Keratinocyte (primary cell): Measurements from ENCODE around the gene HMCES. TPM values are rescaled to one million over a fixed set of nuclear protein-coding genes. Genes with fewer than 3 reads are reported as not detected.
"Not testable (repeated sequence)": the region's sequence is repeated elsewhere in the genome, so short reads cannot be mapped to it uniquely, and the experiment has no call there.

Experiments used
- DNase-seq: peaks from one replicate; pipeline ENCODE4 v3.0.0-alpha.2; 2011; ENCODE audit warnings: low read depth, missing footprints, low spot score
- FAIRE-seq: peaks from 2 replicates; lab custom pipeline; 2011; peaks lifted over from hg19 to GRCh38; lab: Jason Lieb, UNC
- H2AFZ ChIP-seq: 2 replicates; pipeline ENCODE4 v1.6.0; 2012; ENCODE audit warnings: low read length, control low read depth, inconsistent platforms; ENCODE audit not compliant: control insufficient read depth
- H3K27ac ChIP-seq: 2 replicates; pipeline ENCODE4 v1.5.1; 2011; ENCODE audit warnings: low read length; ENCODE audit not compliant: control insufficient read depth, insufficient read depth
- H3K27me3 ChIP-seq: 3 replicates; pipeline ENCODE4 v1.6.0; 2011; ENCODE audit warnings: low read length; ENCODE audit not compliant: control insufficient read depth, insufficient read depth; ENCODE audit errors: extremely low read depth
- H3K36me3 ChIP-seq, 2 experiments: 2 replicates in 1 of 2; 3 replicates in 1 of 2; pipeline ENCODE4 v1.5.1; 2011; ENCODE audit warnings: low read length in 2 of 2, mild to moderate bottlenecking in 1 of 2; ENCODE audit not compliant: control insufficient read depth in 2 of 2, insufficient read depth in 2 of 2; ENCODE audit errors: extremely low read depth in 1 of 2
- H3K4me1 ChIP-seq: 3 replicates; pipeline ENCODE4 v1.5.1; 2011; ENCODE audit warnings: low read length; ENCODE audit not compliant: control insufficient read depth, insufficient read depth; ENCODE audit errors: extremely low read depth
- H3K4me2 ChIP-seq: 3 replicates; pipeline ENCODE4 v1.6.0; 2011; ENCODE audit warnings: low read depth, low read length; ENCODE audit not compliant: control insufficient read depth, insufficient read depth; ENCODE audit errors: extremely low read depth
- H3K4me3 ChIP-seq, 3 experiments: fragments of 200-600 bp in 1 of 3; sonication (generic) in 1 of 3; 2 replicates in 2 of 3; 3 replicates in 1 of 3; pipeline ENCODE4 v1.5.1; 2011 to 2016; ENCODE audit warnings: low read length in 3 of 3, mild to moderate bottlenecking in 3 of 3, control low read depth in 2 of 3, inconsistent platforms in 1 of 3, low read depth in 1 of 3, mixed read lengths in 1 of 3, mixed run types in 1 of 3, moderate library complexity in 1 of 3; ENCODE audit not compliant: control insufficient read depth in 2 of 3, insufficient read depth in 2 of 3; ENCODE audit errors: extremely low read depth in 1 of 3
- H3K79me2 ChIP-seq: 2 replicates; pipeline ENCODE4 v1.6.0; 2012; ENCODE audit warnings: low read length; ENCODE audit not compliant: control insufficient read depth, insufficient read depth
- H3K9ac ChIP-seq: 3 replicates; pipeline ENCODE4 v1.6.0; 2011; ENCODE audit warnings: low read length; ENCODE audit not compliant: control insufficient read depth, insufficient read depth; ENCODE audit errors: extremely low read depth
- H3K9me1 ChIP-seq: 3 replicates; pipeline ENCODE4 v1.6.0; 2011; ENCODE audit warnings: low read length; ENCODE audit not compliant: control insufficient read depth, insufficient read depth; ENCODE audit errors: extremely low read depth
- H3K9me3 ChIP-seq: 2 replicates; pipeline ENCODE4 v1.5.1; 2012; ENCODE audit warnings: low read depth, low read length; ENCODE audit not compliant: control insufficient read depth
- H4K20me1 ChIP-seq: 3 replicates; pipeline ENCODE4 v1.6.0; 2011; ENCODE audit warnings: low read length; ENCODE audit not compliant: control insufficient read depth, insufficient read depth; ENCODE audit errors: extremely low read depth
- EZH2 ChIP-seq: IDR thresholded peaks from one replicate; pipeline ENCODE4 v1.6.1; 2012; ENCODE audit warnings: inconsistent platforms, mild to moderate bottlenecking, low read length, moderate library complexity
- dilution Hi-C: fragments of 300-500 bp; cut with MboI; formaldehyde crosslinking; loops from one replicate; pipeline ENCODE4 v1.7.0; 2020; ENCODE audit warnings: low sequenced_read_pairs; ENCODE audit not compliant: extremely low pct_ligation_motif_present
- polyA plus RNA-seq, 5 experiments: library from polyadenylated mRNA; depleted of rRNA in 3 of 5; stranded (reverse) in 3 of 5; stranded (forward) in 1 of 5; unstranded in 1 of 5; fragments of >200 nt; gene quantifications; 1 replicate in 1 of 5; 2 replicates in 3 of 5; 3 replicates in 1 of 5; pipeline versions ENCODE4 v1.2.1 to v1.2.3, GENCODE V29; 2011 to 2012; ENCODE audit warnings: missing spikeins in 2 of 5, low read depth in 1 of 5, low replicate concordance in 1 of 5
- TF ChIP-seq, protein P1 (sequence below), 3 experiments: IDR thresholded peaks in 1 of 3; conservative IDR thresholded peaks in 1 of 3; optimal IDR thresholded peaks in 1 of 3; 2 replicates in 2 of 3; 3 replicates in 1 of 3; pipeline versions ENCODE3 to v1.5.1; 2011; ENCODE audit warnings: low read length in 3 of 3, mild to moderate bottlenecking in 3 of 3, moderate library complexity in 2 of 3, control low read depth in 1 of 3, inconsistent platforms in 1 of 3; ENCODE audit not compliant: insufficient read depth in 2 of 3; ENCODE audit errors: extremely low read depth in 1 of 3

HMCES gene
- polyA plus RNA-seq, 1 donor (not counting 4 experiments of a cell fraction or from before 2014, with no cell fraction given) = 54.6 TPM

DNA sequence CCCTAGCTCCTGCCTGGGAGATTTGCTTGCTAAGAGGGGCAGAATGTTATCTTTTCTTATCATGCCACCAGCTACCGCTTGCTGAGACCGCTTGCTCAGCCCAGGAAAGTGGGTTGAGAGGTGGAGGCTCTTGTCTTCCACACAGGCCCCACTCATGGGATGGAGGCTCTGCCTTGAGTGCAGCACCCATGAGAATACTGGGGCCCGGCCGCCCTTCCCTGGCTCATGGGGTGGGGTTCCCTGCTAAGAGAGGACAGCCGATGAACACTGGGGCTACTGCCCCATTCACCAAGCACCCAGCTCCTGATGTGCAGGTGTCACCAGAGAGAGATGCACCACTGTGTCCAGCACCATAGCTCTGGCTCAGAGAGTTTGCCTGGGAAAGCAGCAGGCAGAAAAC, 55.2 kb downstream of the HMCES start:
- Histone ChIP-seq H3K79me2 (no peaks in the 10 kb centered on the region), H4K20me1 (no peaks in the 10 kb centered on the region), H3K4me1 (no peaks in the 10 kb centered on the region), H3K9me1 (no peaks in the 10 kb centered on the region), H3K9ac (no peak overlapping the region), H3K27me3 (peaks cover 6% of the 10 kb centered on the region), H3K27ac (no peak overlapping the region), H3K36me3 (no peaks in the 10 kb centered on the region), H3K4me2 (no peak overlapping the region), H3K4me3 (no peak overlapping the region), H2AFZ (no peak overlapping the region), H3K9me3 (no peaks in the 10 kb centered on the region)
- TF ChIP-seq, protein P1, sequence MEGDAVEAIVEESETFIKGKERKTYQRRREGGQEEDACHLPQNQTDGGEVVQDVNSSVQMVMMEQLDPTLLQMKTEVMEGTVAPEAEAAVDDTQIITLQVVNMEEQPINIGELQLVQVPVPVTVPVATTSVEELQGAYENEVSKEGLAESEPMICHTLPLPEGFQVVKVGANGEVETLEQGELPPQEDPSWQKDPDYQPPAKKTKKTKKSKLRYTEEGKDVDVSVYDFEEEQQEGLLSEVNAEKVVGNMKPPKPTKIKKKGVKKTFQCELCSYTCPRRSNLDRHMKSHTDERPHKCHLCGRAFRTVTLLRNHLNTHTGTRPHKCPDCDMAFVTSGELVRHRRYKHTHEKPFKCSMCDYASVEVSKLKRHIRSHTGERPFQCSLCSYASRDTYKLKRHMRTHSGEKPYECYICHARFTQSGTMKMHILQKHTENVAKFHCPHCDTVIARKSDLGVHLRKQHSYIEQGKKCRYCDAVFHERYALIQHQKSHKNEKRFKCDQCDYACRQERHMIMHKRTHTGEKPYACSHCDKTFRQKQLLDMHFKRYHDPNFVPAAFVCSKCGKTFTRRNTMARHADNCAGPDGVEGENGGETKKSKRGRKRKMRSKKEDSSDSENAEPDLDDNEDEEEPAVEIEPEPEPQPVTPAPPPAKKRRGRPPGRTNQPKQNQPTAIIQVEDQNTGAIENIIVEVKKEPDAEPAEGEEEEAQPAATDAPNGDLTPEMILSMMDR (optimal IDR thresholded peaks at IDR 0.05 in 1 of 3, IDR thresholded peaks at IDR 0.05 in 1 of 3, conservative IDR thresholded peaks at IDR 0.05 in 1 of 3; ENCODE audit: extremely low read depth in 1 of 3, insufficient read depth in 2 of 3, low read length in 3 of 3) = no peak
- TF ChIP-seq EZH2 = no peak
- no peak for FAIRE-seq
- no peak for DNase-seq
- dilution Hi-C loops = no loop called here

DNA sequence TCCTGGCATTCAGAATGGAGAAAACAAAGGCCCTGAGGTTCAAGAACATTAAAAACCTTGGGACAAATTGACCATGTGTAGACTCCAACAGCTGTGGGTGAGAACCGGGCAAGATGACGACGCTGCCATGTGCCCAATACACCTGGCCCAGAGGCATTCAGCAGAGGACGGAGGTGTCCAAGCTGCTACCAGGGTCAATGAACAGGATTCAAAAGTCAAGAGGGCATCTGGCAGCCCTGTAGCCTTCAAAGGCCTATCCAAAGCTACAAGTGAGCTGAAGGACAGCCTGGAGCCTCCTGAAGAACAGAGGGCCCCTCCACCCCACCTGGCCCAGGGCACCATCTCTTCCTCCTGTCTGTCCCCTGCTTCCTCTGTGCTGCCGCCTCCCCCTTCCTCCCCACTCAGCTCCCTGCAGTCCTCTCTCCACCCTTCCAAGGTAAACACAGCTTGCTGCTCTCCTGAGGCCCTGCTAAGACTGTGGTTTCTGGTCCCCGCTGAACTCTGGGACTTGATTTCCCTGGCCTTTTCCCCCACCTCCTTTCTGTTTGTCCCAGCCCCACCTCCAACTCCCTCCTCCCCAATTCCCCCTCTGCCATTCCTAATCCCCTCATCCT, 57.5 kb downstream of the HMCES start:
- no peaks in the 10 kb centered on the region for H3K4me1 ChIP-seq
- no peak for TF ChIP-seq EZH2
- TF ChIP-seq, protein P1 (optimal IDR thresholded peaks at IDR 0.05 in 1 of 3, IDR thresholded peaks at IDR 0.05 in 1 of 3, conservative IDR thresholded peaks at IDR 0.05 in 1 of 3; ENCODE audit: extremely low read depth in 1 of 3, insufficient read depth in 2 of 3, low read length in 3 of 3) = no peak
- no peak overlapping the region for H3K9ac ChIP-seq
- DNase-seq = no peak
- dilution Hi-C loops = no loop called here
- no peak overlapping the region for H3K4me2 ChIP-seq
- H3K27me3 ChIP-seq = peaks cover 6% of the 10 kb centered on the region
- H3K36me3 ChIP-seq = no peaks in the 10 kb centered on the region
- H3K79me2 ChIP-seq = no peaks in the 10 kb centered on the region
- H2AFZ ChIP-seq = no peak overlapping the region
- no peak for FAIRE-seq
- H3K9me1 ChIP-seq = no peaks in the 10 kb centered on the region
- H3K9me3 ChIP-seq = no peaks in the 10 kb centered on the region
- no peak overlapping the region for H3K27ac ChIP-seq
- no peaks in the 10 kb centered on the region for H4K20me1 ChIP-seq
- no peak overlapping the region for H3K4me3 ChIP-seq

DNA sequence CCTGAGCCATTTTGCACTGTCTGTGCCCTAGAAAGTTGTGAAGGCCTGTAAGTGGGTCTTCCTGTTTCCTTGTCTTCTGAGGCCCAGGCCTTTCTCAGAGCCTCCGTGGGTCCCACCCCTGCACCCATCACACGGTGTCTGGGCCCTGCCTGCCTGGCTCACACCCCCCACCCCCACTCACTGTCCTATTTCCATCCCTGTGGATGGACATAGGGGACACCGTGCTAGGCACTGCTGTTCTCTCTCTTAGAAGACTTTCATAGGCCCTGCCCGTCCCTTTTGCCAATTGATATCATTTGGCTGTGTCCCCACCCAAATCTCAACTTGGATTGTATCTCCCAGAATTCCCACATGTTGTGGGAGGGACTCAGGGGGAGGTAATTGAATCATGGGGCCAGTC, 59.0 kb downstream of the HMCES start:
- dilution Hi-C loops, DNase-seq: not testable (repeated sequence)

DNA sequence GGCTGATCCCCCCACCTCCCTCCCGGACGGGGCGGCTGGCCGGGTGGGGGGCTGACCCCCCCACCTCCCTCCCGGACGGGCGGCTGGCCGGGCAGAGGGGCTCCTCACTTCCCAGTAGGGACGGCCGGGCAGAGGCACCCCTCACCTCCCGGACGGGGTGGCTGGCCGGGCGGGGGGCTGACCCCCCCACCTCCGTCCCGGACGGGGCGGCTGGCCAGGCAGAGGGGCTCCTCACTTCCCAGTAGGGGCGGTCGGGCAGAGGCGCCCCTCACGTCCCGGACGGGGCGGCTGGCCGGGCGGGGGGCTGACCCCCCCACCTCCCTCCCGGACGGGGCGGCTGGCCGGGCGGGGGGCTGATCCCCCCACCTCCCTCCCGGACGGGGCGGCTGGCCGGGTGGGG, 60.5 kb downstream of the HMCES start:
- H3K9me1 ChIP-seq, H3K4me2 ChIP-seq, H3K9ac ChIP-seq, FAIRE-seq, H3K79me2 ChIP-seq, H3K27me3 ChIP-seq, H3K36me3 ChIP-seq, dilution Hi-C loops, DNase-seq, H3K27ac ChIP-seq, H3K9me3 ChIP-seq, H3K4me3 ChIP-seq, H3K4me1 ChIP-seq, H4K20me1 ChIP-seq, H2AFZ ChIP-seq: not testable (repeated sequence)

More for the DNA sequence above, 59.0 kb downstream of the HMCES start:
- H3K9me3 ChIP-seq, H3K27ac ChIP-seq, H3K36me3 ChIP-seq, H3K27me3 ChIP-seq, H3K9ac ChIP-seq, H4K20me1 ChIP-seq, H3K4me1 ChIP-seq, H3K79me2 ChIP-seq, H2AFZ ChIP-seq, H3K4me2 ChIP-seq, FAIRE-seq, H3K4me3 ChIP-seq, H3K9me1 ChIP-seq: not testable (repeated sequence)
